WTC11 (cell line): ENCODE measurements around the gene ENGASE.

Experiments used
- CREM ChIP-seq: sonication (generic); formaldehyde crosslinking; IDR thresholded peaks from 2 replicates; pipeline ENCODE4 v1.8.1; 2022; ENCODE audit warnings: mild to moderate bottlenecking, missing genetic modification reagents, moderate library complexity
- CTCF ChIP-seq: fragments of 200-600 bp; IDR thresholded peaks from 2 replicates; pipeline ENCODE4 v1.8.0; 2022; ENCODE audit warnings: antibody characterized with exemption
- GABPB1 ChIP-seq: sonication (generic); formaldehyde crosslinking; IDR thresholded peaks from 2 replicates; pipeline ENCODE4 v1.8.1; 2023; ENCODE audit warnings: mild to moderate bottlenecking, missing genetic modification reagents
- ZNF263 ChIP-seq: sonication (generic); formaldehyde crosslinking; IDR thresholded peaks from 2 replicates; pipeline ENCODE4 v1.8.1; 2022; ENCODE audit warnings: low read depth, mild to moderate bottlenecking, moderate library complexity, missing genetic modification reagents

GRCh38 chr17:79043931-79044320, 30.7 kb upstream of the ENGASE start:
- no peak for TF ChIP-seq ZNF263 (CRISPR knock-in tag)
- TF ChIP-seq CTCF: no peak
- TF ChIP-seq GABPB1: no peak
- no peak for TF ChIP-seq CREM
